Common myeloid progenitor, CD34-positive (primary cell): Measurements from ENCODE around the gene TMEM170A.

ENCODE experiments used
- CTCF ChIA-PET: fragments of 350-600 bp; sonication (Branson Sonifier 250); formaldehyde crosslinking; loops from one replicate; lab custom pipeline; 2021; ENCODE audit warnings: antibody characterized with exemption; lab: Charles Lee
- POLR2A ChIA-PET: fragments of 350-600 bp; sonication (Branson Sonifier 250); formaldehyde crosslinking; loops from one replicate; lab custom pipeline; 2021; ENCODE audit warnings: antibody characterized with exemption; lab: Charles Lee
- DNase-seq, 3 donors: peaks; one replicate each; pipeline versions ENCODE4 v3.0.0 to v3.0.0-alpha.2; 2013
- H3K27ac ChIP-seq, 2 experiments: 1 replicate in 1 of 2; 2 replicates in 1 of 2; pipeline ENCODE4 v1.7.0; 2013; ENCODE audit warnings: inconsistent platforms in 2 of 2, low read length in 2 of 2, mild to moderate bottlenecking in 2 of 2, low read depth in 1 of 2, moderate library complexity in 1 of 2; ENCODE audit not compliant: severe bottlenecking in 2 of 2, insufficient read depth in 1 of 2, poor library complexity in 1 of 2
- H3K27me3 ChIP-seq, 5 experiments: replicated peaks in 2 of 5; 1 replicate in 3 of 5; 2 replicates in 2 of 5; pipeline versions ENCODE4 v1.6.1 to v1.7.0; 2013; ENCODE audit warnings: low read length in 4 of 5, mild to moderate bottlenecking in 2 of 5, moderate library complexity in 2 of 5, inconsistent platforms in 1 of 5; ENCODE audit not compliant: insufficient read depth in 5 of 5, control insufficient read depth in 4 of 5
- H3K36me3 ChIP-seq, 4 experiments: 1 replicate in 2 of 4; 2 replicates in 2 of 4; pipeline versions ENCODE4 v1.6.1 to v1.7.0; 2013; ENCODE audit warnings: low read length in 3 of 4, control low read depth in 1 of 4, mild to moderate bottlenecking in 1 of 4; ENCODE audit not compliant: control insufficient read depth in 4 of 4, insufficient read depth in 4 of 4
- H3K4me1 ChIP-seq, 4 experiments: 1 replicate in 3 of 4; 2 replicates in 1 of 4; pipeline versions ENCODE4 v1.6.1 to v1.7.1; 2013; ENCODE audit warnings: low read length in 3 of 4, mild to moderate bottlenecking in 3 of 4, control low read depth in 1 of 4, inconsistent platforms in 1 of 4, moderate library complexity in 1 of 4; ENCODE audit not compliant: control insufficient read depth in 4 of 4, insufficient read depth in 4 of 4; ENCODE audit errors: control extremely low read depth in 1 of 4
- H3K4me3 ChIP-seq, 7 experiments: 1 replicate in 4 of 7; 2 replicates in 3 of 7; pipeline versions ENCODE4 v1.5.1 to v1.7.0; 2013; ENCODE audit warnings: mild to moderate bottlenecking in 7 of 7, low read length in 6 of 7, moderate library complexity in 6 of 7, inconsistent platforms in 2 of 7, low read depth in 2 of 7, control low read depth in 1 of 7; ENCODE audit not compliant: insufficient read depth in 4 of 7, control insufficient read depth in 1 of 7; ENCODE audit errors: extremely low read depth in 1 of 7
- H3K9me3 ChIP-seq, 5 experiments: 1 replicate in 4 of 5; 2 replicates in 1 of 5; pipeline versions ENCODE4 v1.6.1 to v1.7.1; 2013; ENCODE audit warnings: low read length in 4 of 5, mild to moderate bottlenecking in 2 of 5, inconsistent platforms in 1 of 5, low read depth in 1 of 5, moderate library complexity in 1 of 5; ENCODE audit not compliant: control insufficient read depth in 4 of 5, insufficient read depth in 2 of 5; ENCODE audit errors: control extremely low read depth in 1 of 5
- WGBS: methylation state at CpG from one replicate; pipeline ENCODE4 v1.1.5; 2013; ENCODE audit not compliant: insufficient coverage; 5-methylcytosine and 5-hydroxymethylcytosine counted together

The TMEM170A gene

DNA sequence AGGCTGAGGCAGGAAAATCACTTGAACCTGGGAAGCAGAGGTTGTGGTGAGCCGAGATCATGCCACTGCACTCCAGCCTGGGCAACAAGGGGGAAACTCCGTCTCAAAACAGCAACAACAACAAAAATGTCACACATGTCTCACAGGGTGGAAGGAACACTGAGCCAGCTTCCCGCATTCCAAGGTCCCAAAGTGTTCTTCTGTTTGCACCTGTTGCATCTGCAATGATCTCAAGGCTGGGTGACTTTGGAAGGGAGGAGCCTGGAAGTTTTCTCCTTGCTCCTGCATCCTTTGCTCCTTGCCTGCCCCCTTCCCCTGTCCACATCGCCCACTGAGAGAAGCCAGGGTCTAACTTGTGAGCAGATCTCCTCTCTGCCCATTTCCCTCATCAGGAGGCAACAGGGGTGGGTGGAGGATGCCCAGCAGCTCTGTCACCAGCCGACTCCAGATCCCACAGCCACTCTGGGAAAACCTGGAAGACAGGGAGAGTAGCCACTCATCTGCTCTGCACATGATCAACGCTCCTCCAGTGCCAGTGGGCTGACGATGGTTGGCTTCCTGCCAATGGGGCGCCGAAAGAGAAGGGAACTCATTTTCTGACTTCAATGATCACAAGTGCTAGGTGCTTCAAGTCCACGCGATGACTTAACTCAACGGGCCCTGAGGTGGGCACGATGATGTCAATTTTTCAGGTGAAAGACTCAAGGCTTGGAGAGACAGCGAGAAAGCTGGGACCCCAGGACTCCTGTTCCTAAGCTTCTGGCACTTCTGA, 18.1 kb upstream of the TMEM170A start:
- H3K4me1 ChIP-seq = no peaks in the 10 kb centered on the region
- H3K36me3 ChIP-seq = no peaks in the 10 kb centered on the region
- POLR2A ChIA-PET = no interaction called here
- 76% methylated on average over 13 of the region's 14 CpGs for WGBS
- no peak overlapping the region for H3K27ac ChIP-seq
- H3K27me3 ChIP-seq = no peaks in the 10 kb centered on the region
- CTCF ChIA-PET = interaction anchor here (1.0 to 1.2 kb wide), 2 partner anchors 10 to 34 kb away, joined by 3 to 5 read pairs; no protein-coding TSS in a partner anchor
- no peaks in the 10 kb centered on the region for H3K9me3 ChIP-seq
- no peak overlapping the region for H3K4me3 ChIP-seq
- no peak for DNase-seq

DNA sequence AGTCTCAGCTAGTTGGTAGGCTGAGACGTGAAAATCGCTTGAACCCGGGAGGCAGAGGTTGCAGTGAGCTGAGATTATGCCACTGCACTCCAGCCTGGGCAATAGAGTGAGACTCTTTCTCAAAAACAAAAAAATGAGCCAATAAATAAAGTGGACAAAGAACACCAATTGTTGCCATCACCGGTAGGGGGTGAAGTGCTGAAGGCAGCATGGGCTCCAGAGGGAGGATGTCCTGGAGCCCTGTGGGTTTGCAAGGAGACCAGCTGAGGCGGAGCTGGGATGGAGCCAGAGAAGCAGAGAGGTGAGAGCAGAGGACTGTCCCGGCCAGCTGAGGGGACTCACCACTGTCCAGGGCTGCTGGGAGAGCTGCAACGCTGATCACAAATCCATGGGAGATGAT, 17.0 kb upstream of the TMEM170A start:
- DNase-seq = no peak
- no peaks in the 10 kb centered on the region for H3K36me3 ChIP-seq
- H3K4me3 ChIP-seq = no peak overlapping the region
- no peak overlapping the region for H3K27ac ChIP-seq
- no peaks in the 10 kb centered on the region for H3K4me1 ChIP-seq
- ChIA-PET CTCF (interaction anchor here (1.0 kb wide), 1 partner anchor 36 kb away, joined by 3 read pairs; no protein-coding TSS in a partner anchor), POLR2A (interaction anchor here (0.6 kb wide), 1 partner anchor 42 kb away, joined by 6 read pairs; no protein-coding TSS in a partner anchor)
- 96% methylated on average over 6 of the region's 7 CpGs for WGBS
- peaks cover 0 to 5% (median 0%) of the 10 kb centered on the region in 5 experiments for H3K27me3 ChIP-seq
- no peaks in the 10 kb centered on the region for H3K9me3 ChIP-seq

DNA sequence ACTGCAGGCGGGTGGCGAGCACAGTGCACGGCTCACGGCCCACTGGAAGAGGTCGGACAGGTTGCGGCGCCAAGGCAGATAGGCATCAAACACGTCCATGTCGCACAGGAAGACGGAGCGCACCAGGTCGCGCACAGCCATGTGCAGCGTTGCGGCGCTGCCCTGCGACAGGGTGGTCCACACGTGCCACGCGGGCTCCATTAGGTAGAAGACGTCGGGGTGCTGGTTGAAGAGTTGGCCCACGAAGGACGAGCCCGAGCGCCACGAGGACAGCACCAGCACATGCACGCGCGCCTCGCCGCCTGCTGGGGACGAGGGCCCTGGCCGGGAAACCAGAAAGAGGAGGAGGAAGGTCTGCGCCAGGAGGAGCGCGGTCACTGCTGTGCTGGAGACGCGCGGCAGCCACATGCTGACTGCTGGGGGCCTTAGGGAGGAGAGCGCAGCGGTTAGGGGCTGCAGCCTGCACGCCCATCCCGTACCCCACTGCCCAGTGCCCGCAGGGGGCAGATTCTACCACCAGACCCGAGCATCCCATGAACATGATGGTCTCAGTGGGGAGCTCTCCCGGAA, 15.0 kb upstream of the TMEM170A start:
- H3K4me1 ChIP-seq = no peaks in the 10 kb centered on the region
- H3K9me3 ChIP-seq = no peaks in the 10 kb centered on the region
- no peak overlapping the region for H3K4me3 ChIP-seq
- WGBS = 96% methylated on average over 40 of the region's 47 CpGs
- H3K27ac ChIP-seq = no peak overlapping the region
- CTCF ChIA-PET = no interaction called here
- POLR2A ChIA-PET = no interaction called here
- DNase-seq = no peak
- H3K27me3 ChIP-seq = peaks cover 0 to 5% (median 0%) of the 10 kb centered on the region in 5 experiments
- H3K36me3 ChIP-seq = no peaks in the 10 kb centered on the region

DNA sequence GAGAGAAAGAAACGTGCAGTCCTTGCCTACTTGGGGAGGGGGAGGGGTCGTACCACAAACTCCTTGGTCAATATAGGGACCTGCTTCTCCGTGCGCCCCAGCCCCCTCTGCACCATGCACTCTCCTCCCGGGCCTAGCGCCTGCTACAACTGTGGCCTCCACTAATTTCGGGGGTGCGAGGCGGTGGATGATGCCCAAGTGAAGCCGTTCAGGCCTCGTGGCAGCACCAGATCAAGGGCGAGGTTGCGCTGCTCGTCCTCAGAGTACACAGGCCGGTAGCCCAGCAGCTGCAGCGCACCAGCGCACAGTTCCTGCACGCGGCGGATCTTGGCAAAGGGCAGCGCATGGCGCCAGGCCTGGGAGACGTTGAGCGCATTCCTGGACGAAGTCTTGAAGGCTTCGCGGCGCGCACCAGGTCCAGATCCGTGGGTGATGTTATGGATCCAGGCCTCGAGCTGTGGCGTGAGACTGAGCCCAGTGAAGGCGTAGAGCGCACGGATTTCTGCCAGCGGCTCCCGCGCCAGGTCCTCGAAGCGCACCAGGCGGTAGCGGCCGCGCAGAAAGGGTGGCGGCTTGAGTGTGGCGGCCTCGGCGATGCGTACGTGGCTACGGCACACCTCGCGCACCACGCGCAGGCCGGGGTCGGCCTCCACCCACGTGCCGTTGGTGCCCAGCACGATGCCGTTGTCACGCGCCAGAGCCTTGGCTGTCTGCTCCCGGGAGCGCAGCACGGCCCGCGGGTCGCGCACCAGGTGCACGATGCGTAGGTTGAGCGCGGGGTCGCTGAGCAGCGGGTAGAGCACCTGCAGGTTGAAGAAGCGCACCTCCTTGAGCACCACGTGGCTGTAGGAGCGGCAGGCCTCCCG, 14.2 kb upstream of the TMEM170A start:
- WGBS = 95% methylated on average over 74 of the region's 80 CpGs

DNA sequence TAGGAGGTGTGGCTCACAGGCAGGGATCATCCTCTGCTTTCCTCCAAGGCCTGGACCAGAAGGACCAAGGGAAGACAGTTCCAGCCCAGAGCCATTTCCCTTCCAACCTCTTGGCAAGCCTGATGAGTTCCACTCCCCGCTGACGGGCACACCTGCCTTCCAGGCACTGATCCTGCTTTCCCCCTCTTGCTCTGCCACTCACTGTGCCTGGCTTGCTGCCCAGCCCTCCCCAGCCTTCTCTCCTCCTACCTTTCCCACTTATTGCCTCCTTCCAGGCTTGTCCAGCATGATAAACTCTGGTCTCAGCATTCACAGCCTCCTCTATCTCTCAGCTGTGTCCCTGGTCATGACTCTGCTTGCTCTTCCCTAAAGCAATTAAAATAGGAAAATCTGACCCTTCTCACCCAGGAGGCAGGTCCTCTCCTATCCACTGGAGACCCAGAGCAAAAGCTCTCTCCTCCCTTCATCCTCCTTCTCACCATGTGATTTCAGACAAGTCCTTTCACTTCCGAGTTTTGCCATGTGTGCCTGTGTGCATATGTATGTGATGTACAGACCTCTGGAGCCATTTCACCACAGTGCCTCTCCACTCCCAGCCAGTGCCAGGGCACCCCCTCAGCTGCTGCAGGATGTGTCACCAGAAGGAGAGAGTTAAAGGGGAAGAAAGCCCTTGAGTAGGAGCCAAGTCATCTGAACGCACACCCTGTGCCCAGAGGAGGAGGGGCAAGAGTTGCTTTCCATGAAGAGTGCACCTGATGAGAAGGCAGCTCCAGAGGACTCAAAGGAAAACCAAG, 13.4 kb upstream of the TMEM170A start:
- POLR2A ChIA-PET = no interaction called here
- 31% methylated on average over 2 of the region's 4 CpGs for WGBS
- Histone ChIP-seq H3K4me1 (no peaks in the 10 kb centered on the region), H3K9me3 (no peaks in the 10 kb centered on the region), H3K27me3 (peaks cover 0 to 5% (median 0%) of the 10 kb centered on the region in 5 experiments), H3K36me3 (no peaks in the 10 kb centered on the region), H3K4me3 (no peak overlapping the region), H3K27ac (no peak overlapping the region)
- CTCF ChIA-PET = interaction anchor here (1.0 to 2.6 kb wide), 4 partner anchors 13 to 286 kb away, joined by 3 to 11 read pairs (median 3); no protein-coding TSS in a partner anchor
- peak; percentile 32 to 89 (median 68) for DNase-seq

More for the DNA sequence above, 14.2 kb upstream of the TMEM170A start:
- Histone ChIP-seq H3K27me3 (peaks cover 0 to 5% (median 0%) of the 10 kb centered on the region in 5 experiments), H3K4me1 (no peaks in the 10 kb centered on the region), H3K9me3 (no peaks in the 10 kb centered on the region), H3K4me3 (no peak overlapping the region), H3K36me3 (no peaks in the 10 kb centered on the region), H3K27ac (no peak overlapping the region)
- CTCF ChIA-PET = interaction anchor here (1.4 kb wide), 1 partner anchor 32 kb away, joined by 3 read pairs; no protein-coding TSS in a partner anchor
- DNase-seq = no peak
- POLR2A ChIA-PET = no interaction called here

DNA sequence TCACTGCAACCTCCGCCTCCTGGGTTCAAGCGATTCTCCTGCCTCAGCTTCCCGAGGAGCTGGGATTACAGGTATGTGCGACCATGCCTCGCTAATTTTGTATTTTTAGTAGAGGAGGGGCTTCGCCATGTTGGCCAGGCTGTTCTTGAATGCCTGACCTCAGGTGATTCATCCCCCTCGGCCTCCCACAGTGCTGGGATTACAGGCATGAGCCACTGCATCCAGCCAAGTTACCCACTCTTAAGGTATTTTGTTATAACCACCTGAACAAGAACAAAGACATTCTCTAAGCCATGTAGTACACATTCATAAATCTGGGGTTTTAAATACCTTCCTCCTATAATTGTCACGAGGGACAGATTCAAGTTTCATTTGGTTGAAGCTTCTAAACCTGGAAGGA, 12.3 kb upstream of the TMEM170A start:
- Histone ChIP-seq H3K9me3 (no peaks in the 10 kb centered on the region), H3K4me3 (no peak overlapping the region), H3K36me3 (no peaks in the 10 kb centered on the region), H3K4me1 (no peaks in the 10 kb centered on the region), H3K27ac (no peak overlapping the region), H3K27me3 (peaks cover 0 to 5% (median 0%) of the 10 kb centered on the region in 5 experiments)
- POLR2A ChIA-PET = no interaction called here
- CTCF ChIA-PET = interaction anchor here (1.0 to 2.6 kb wide), 5 partner anchors 12 to 287 kb away, joined by 3 to 11 read pairs (median 3); no protein-coding TSS in a partner anchor
- DNase-seq = no peak
- WGBS = 100% methylated on average over 6 of the region's 8 CpGs
